ENCODE results near the gene TMEM198.

The TMEM198 gene

GRCh38 chr2:219549619-219550018 lies 5.8 kb downstream of the TMEM198 start:
- H3K27ac ChIP-seq: no peak overlapping the region
- TF ChIP-seq CTCF (IDR thresholded peaks at IDR 0.05) (no peak), ZFX (IDR thresholded peaks at IDR 0.05; ENCODE audit: borderline replicate concordance) (no peak)

GRCh38 chr2:219551441-219552381 lies 7.9 kb downstream of the TMEM198 start:
- H3K27ac ChIP-seq: peak overlapping the region; percentile 62
- TF ChIP-seq ZFX (IDR thresholded peaks at IDR 0.05; ENCODE audit: borderline replicate concordance): no peak
- TF ChIP-seq CTCF (IDR thresholded peaks at IDR 0.05): no peak

GRCh38 chr2:219552382-219553167 lies 8.7 kb downstream of the TMEM198 start:
- TF ChIP-seq ZFX (IDR thresholded peaks at IDR 0.05; ENCODE audit: borderline replicate concordance) (no peak), CTCF (IDR thresholded peaks at IDR 0.05) (no peak)
- H3K27ac ChIP-seq: peak overlapping the region; percentile 62

- TF ChIP-seq ZFX (IDR thresholded peaks at IDR 0.05; ENCODE audit: borderline replicate concordance) (no peak), CTCF (IDR thresholded peaks at IDR 0.05) (no peak)
These were observed 9.3 kb downstream of the TMEM198 start for GRCh38 chr2:219553168-219553417.

GRCh38 chr2:219553463-219553963 lies 9.7 kb downstream of the TMEM198 start:
- TF ChIP-seq CTCF (IDR thresholded peaks at IDR 0.05) (no peak), ZFX (IDR thresholded peaks at IDR 0.05; ENCODE audit: borderline replicate concordance) (no peak)
- H3K27ac ChIP-seq: no peak overlapping the region

More at GRCh38 chr2:219553168-219553417, 9.3 kb downstream of the TMEM198 start:
- H3K27ac ChIP-seq: no peak overlapping the region

- H3K27ac ChIP-seq: no peak overlapping the region
- TF ChIP-seq ZFX (IDR thresholded peaks at IDR 0.05; ENCODE audit: borderline replicate concordance): no peak
- no peak for TF ChIP-seq CTCF (IDR thresholded peaks at IDR 0.05)
These were observed 10.5 kb downstream of the TMEM198 start for GRCh38 chr2:219554350-219554749.
